ENCODE measurements around the gene PTPRG.

DNA sequence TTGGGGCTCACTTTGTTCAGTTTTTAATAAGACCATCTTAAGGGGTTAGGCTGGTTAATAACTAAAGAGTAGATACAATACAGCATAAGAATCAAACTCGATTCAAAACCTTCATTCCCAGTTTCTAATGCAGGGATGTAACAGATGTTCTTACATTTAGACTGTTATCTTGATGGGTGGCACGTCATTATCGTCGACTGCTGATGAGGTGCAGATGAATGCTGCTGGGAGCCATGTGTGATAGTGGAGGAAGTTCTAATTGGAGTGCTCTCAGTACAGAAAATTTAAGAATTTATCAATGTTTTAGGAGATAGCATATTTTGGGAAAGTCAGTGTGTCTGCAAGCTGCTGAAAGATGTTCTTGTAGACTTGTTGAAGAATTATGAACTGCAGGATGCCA, 331.5 kb downstream of the PTPRG start:
- no peak for TF ChIP-seq ZSCAN30 (CRISPR knock-in tag; IDR thresholded peaks at IDR 0.05)
- TF ChIP-seq MAF1 (CRISPR knock-in tag; IDR thresholded peaks at IDR 0.05; ENCODE audit: borderline replicate concordance) = no peak
- no peak for TF ChIP-seq SMAD1 (CRISPR knock-in tag; IDR thresholded peaks at IDR 0.05; ENCODE audit: borderline replicate concordance, low read depth)
- TF ChIP-seq GATAD2A (CRISPR knock-in tag; IDR thresholded peaks at IDR 0.05) = no peak
- no peak for TF ChIP-seq HDAC1 (CRISPR knock-in tag; IDR thresholded peaks at IDR 0.05)

Measured in HepG2 (cell line).